Endothelial cell of umbilical vein (primary cell): Measurements from ENCODE around the gene LPAR3. TPM values are rescaled to one million over a fixed set of nuclear protein-coding genes. Genes with fewer than 3 reads are reported as not detected.

Experiments
- BruUV-seq: library from RNA; stranded (reverse); fragments of 400-500 nt; replicated peaks from 2 replicates; lab custom pipeline; 2021; lab: Mats Ljungman, UMichigan
- CTCF ChIA-PET: fragments of 300-600, 350-600 bp; sonication (Branson Sonifier 250); formaldehyde crosslinking; loops from one replicate; lab custom pipeline; 2021; ENCODE audit warnings: antibody characterized with exemption, inconsistent platforms; lab: Charles Lee
- POLR2A ChIA-PET: fragments of 300-600, 350-600 bp; sonication (Branson Sonifier 250); formaldehyde crosslinking; loops from one replicate; lab custom pipeline; 2021; ENCODE audit warnings: antibody characterized with exemption, inconsistent platforms; lab: Charles Lee
- DNase-seq: peaks from one replicate; pipeline ENCODE4 v3.0.0-alpha.2; 2011; ENCODE audit warnings: low read depth, low spot score
- FAIRE-seq: peaks from 2 replicates; lab custom pipeline; 2011; peaks lifted over from hg19 to GRCh38; lab: Jason Lieb, UNC
- H2AFZ ChIP-seq: 2 replicates; pipeline ENCODE4 v1.6.0; 2012; ENCODE audit warnings: low read depth, low read length, control low read depth, inconsistent platforms
- H3K27ac ChIP-seq: 2 replicates; pipeline ENCODE4 v1.5.1; 2011; ENCODE audit warnings: low read depth, mild to moderate bottlenecking, control low read depth, low read length, moderate library complexity; ENCODE audit not compliant: insufficient read depth
- H3K27me3 ChIP-seq, 2 experiments: 2 replicates each; pipeline versions ENCODE4 v1.6.0 to v1.6.1; 2011; ENCODE audit warnings: low read length in 2 of 2, mixed read lengths in 1 of 2; ENCODE audit not compliant: control insufficient read depth in 2 of 2, insufficient read depth in 2 of 2
- H3K36me3 ChIP-seq, 2 experiments: 2 replicates in 1 of 2; 3 replicates in 1 of 2; pipeline ENCODE4 v1.5.1; 2011; ENCODE audit warnings: low read length in 2 of 2, mild to moderate bottlenecking in 1 of 2, moderate library complexity in 1 of 2; ENCODE audit not compliant: control insufficient read depth in 2 of 2, insufficient read depth in 2 of 2; ENCODE audit errors: extremely low read depth in 1 of 2
- H3K4me1 ChIP-seq: 3 replicates; pipeline ENCODE4 v1.5.1; 2011; ENCODE audit warnings: mild to moderate bottlenecking, low read length; ENCODE audit not compliant: control insufficient read depth, insufficient read depth; ENCODE audit errors: extremely low read depth
- H3K4me2 ChIP-seq: 2 replicates; pipeline ENCODE4 v1.6.1; 2011; ENCODE audit warnings: low read length, control low read depth, mixed read lengths; ENCODE audit not compliant: insufficient read depth
- H3K4me3 ChIP-seq, 3 experiments: fragments of 200-600 bp in 1 of 3; sonication (generic), shearing (Covaris generic) in 1 of 3; replicated peaks in 1 of 3; 2 replicates each; pipeline ENCODE4 v1.5.1; 2011 to 2016; ENCODE audit warnings: control low read depth in 3 of 3, low read length in 3 of 3, mild to moderate bottlenecking in 2 of 3, inconsistent platforms in 1 of 3, low read depth in 1 of 3, moderate library complexity in 1 of 3; ENCODE audit not compliant: insufficient read depth in 1 of 3
- H3K79me2 ChIP-seq: 2 replicates; pipeline ENCODE4 v1.6.0; 2012; ENCODE audit warnings: low read length, inconsistent platforms; ENCODE audit not compliant: control insufficient read depth, insufficient read depth
- H3K9ac ChIP-seq: replicated peaks from 2 replicates; pipeline ENCODE3; 2011; ENCODE audit warnings: low read length, control low read depth; ENCODE audit not compliant: insufficient read depth; ENCODE audit errors: extremely low read depth
- H3K9me1 ChIP-seq: replicated peaks from 3 replicates; pipeline ENCODE4 v1.6.0; 2011; ENCODE audit warnings: mild to moderate bottlenecking, low read length; ENCODE audit not compliant: control insufficient read depth, insufficient read depth; ENCODE audit errors: extremely low read depth
- H3K9me3 ChIP-seq: replicated peaks from 2 replicates; pipeline ENCODE4 v1.5.1; 2012; ENCODE audit warnings: low read length, inconsistent platforms; ENCODE audit not compliant: control insufficient read depth, insufficient read depth
- H4K20me1 ChIP-seq: replicated peaks from 2 replicates; pipeline ENCODE3; 2011; ENCODE audit warnings: mild to moderate bottlenecking, low read length; ENCODE audit not compliant: control insufficient read depth, insufficient read depth; ENCODE audit errors: extremely low read depth
- EZH2 ChIP-seq: IDR thresholded peaks from 2 replicates; pipeline ENCODE4 v1.6.1; 2012; ENCODE audit warnings: borderline replicate concordance, low read depth, mild to moderate bottlenecking, moderate library complexity, low read length, inconsistent platforms; ENCODE audit not compliant: severe bottlenecking
- FOS ChIP-seq: IDR thresholded peaks from 2 replicates; pipeline ENCODE4 v1.6.1; 2011; ENCODE audit warnings: mild to moderate bottlenecking, low read length, moderate library complexity, borderline replicate concordance; ENCODE audit not compliant: insufficient read depth
- GATA2 ChIP-seq: IDR thresholded peaks from 2 replicates; pipeline ENCODE4 v1.7.0; 2011; ENCODE audit warnings: low read depth, mild to moderate bottlenecking, moderate library complexity, mixed read lengths, low read length; ENCODE audit not compliant: insufficient read length, insufficient read depth
- JUN ChIP-seq: IDR thresholded peaks from 2 replicates; pipeline ENCODE4 v1.6.1; 2011; ENCODE audit warnings: borderline replicate concordance, low read depth; ENCODE audit not compliant: insufficient read length, insufficient read depth
- MYC ChIP-seq: IDR thresholded peaks from one replicate; pipeline ENCODE4 v1.6.1; 2011; ENCODE audit warnings: mild to moderate bottlenecking, low read depth, low read length
- POLR2A ChIP-seq: IDR thresholded peaks from 2 replicates; pipeline ENCODE4 v1.6.1; 2012; ENCODE audit warnings: low read depth, mild to moderate bottlenecking, control low read depth, low read length
- POLR2AphosphoS5 ChIP-seq: IDR thresholded peaks from 2 replicates; pipeline ENCODE4 v1.6.1; 2012; ENCODE audit warnings: low read depth, mild to moderate bottlenecking, control low read depth, low read length, moderate library complexity; ENCODE audit not compliant: insufficient read depth
- dilution Hi-C: fragments of 300-500 bp; cut with MboI; formaldehyde crosslinking; loops from one replicate; pipeline ENCODE4 v1.15.0; 2019; ENCODE audit warnings: low sequenced_read_pairs; ENCODE audit not compliant: extremely low pct_ligation_motif_present
- intact Hi-C: fragments of 100-400 bp; cut with micrococcal nuclease; formaldehyde crosslinking; loops from one replicate; pipeline ENCODE4 v1.10.0; 2022
- polyA plus RNA-seq, 4 experiments: library from polyadenylated mRNA; depleted of rRNA in 3 of 4; stranded (reverse) in 3 of 4; unstranded in 1 of 4; fragments of >200 nt; gene quantifications; 2 replicates each; pipeline versions ENCODE4 v1.2.1 to v1.2.3, GENCODE V29; 2011 to 2012; ENCODE audit warnings: missing spikeins in 1 of 4
- total RNA-seq: library from RNA; stranded (reverse); gene quantifications from 2 replicates; pipeline ENCODE4 v1.2.3, GENCODE V29; 2021
- TF ChIP-seq, protein P1 (sequence below), 2 donors: IDR thresholded peaks; 1 replicate in 1 of 2; 2 replicates in 1 of 2; pipeline ENCODE4 v1.5.1; 2011; ENCODE audit warnings: low read length in 2 of 2, mild to moderate bottlenecking in 2 of 2, moderate library complexity in 2 of 2, control low read depth in 1 of 2, inconsistent platforms in 1 of 2, low read depth in 1 of 2; ENCODE audit not compliant: insufficient read depth in 1 of 2; ENCODE audit errors: extremely low read depth in 1 of 2
- TF ChIP-seq, protein P2 (sequence below): IDR thresholded peaks from 2 replicates; pipeline ENCODE4 v1.6.1; 2011; ENCODE audit not compliant: insufficient read depth, insufficient read length

LPAR3 gene
- total and polyA plus RNA-seq, 2 donors (not counting 3 experiments of a cell fraction or from before 2014, with no cell fraction given), result not detected

DNA sequence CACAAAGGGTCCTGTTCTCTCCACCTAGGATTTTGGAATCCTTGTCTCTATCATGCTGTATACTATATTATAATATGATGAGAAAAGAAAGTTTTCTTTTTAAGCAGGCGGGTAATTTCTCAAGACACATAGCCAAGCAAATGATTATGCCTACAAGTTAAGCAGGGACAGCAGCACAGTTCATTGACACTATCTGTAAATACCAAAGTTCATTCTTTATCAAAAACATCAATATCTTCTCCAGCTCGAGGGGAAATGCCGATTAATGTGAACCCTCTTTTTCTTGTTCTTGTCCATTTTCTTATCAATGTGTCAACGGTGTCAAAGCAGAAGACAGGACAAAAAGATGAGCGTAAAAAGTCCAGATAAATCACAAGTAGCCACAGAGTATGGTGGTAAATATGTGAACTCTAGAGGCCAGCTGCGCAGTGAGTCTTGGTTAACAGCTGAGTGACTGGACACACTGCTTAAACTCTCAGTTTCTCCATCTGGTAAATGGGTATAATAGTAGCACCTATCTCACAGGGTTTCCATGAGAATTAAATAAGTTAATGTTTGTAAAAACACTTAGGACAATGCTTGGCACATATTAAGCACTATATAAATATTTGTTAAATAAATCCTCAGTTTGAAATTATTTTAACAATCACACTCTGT is 30.9 kb downstream of the LPAR3 start:
- Histone ChIP-seq H3K79me2 (no peaks in the 10 kb centered on the region), H3K9ac (no peak overlapping the region), H3K9me1 (no peaks in the 10 kb centered on the region), H4K20me1 (no peaks in the 10 kb centered on the region), H3K4me3 (no peak overlapping the region), H3K27ac (no peak overlapping the region), H3K9me3 (no peaks in the 10 kb centered on the region), H3K27me3 (peaks cover 6 to 15% of the 10 kb centered on the region in 2 experiments), H3K4me2 (no peak overlapping the region), H2AFZ (no peak overlapping the region), H3K4me1 (no peaks in the 10 kb centered on the region), H3K36me3 (no peaks in the 10 kb centered on the region)
- TF ChIP-seq FOS (no peak), POLR2A (no peak), JUN (no peak), EZH2 (no peak), MYC (no peak), POLR2AphosphoS5 (no peak), GATA2 (no peak)
- TF ChIP-seq, protein P1, sequence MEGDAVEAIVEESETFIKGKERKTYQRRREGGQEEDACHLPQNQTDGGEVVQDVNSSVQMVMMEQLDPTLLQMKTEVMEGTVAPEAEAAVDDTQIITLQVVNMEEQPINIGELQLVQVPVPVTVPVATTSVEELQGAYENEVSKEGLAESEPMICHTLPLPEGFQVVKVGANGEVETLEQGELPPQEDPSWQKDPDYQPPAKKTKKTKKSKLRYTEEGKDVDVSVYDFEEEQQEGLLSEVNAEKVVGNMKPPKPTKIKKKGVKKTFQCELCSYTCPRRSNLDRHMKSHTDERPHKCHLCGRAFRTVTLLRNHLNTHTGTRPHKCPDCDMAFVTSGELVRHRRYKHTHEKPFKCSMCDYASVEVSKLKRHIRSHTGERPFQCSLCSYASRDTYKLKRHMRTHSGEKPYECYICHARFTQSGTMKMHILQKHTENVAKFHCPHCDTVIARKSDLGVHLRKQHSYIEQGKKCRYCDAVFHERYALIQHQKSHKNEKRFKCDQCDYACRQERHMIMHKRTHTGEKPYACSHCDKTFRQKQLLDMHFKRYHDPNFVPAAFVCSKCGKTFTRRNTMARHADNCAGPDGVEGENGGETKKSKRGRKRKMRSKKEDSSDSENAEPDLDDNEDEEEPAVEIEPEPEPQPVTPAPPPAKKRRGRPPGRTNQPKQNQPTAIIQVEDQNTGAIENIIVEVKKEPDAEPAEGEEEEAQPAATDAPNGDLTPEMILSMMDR (IDR thresholded peaks at IDR 0.05; ENCODE audit: extremely low read depth in 1 of 2, insufficient read depth in 1 of 2, low read depth in 1 of 2, low read length in 2 of 2), result no peak
- TF ChIP-seq, protein P2, sequence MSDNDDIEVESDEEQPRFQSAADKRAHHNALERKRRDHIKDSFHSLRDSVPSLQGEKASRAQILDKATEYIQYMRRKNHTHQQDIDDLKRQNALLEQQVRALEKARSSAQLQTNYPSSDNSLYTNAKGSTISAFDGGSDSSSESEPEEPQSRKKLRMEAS, result no peak
- no TSS peak for BruUV-seq
- ChIA-PET POLR2A (no interaction called here), CTCF (interaction anchor here (0.9 to 1.0 kb wide), 2 partner anchors 15 kb away, joined by 3 to 4 read pairs; no protein-coding TSS in a partner anchor)
- FAIRE-seq (no peak), DNase-seq (no peak)
- intact Hi-C loops (no loop called here), dilution Hi-C loops (no loop called here)
